Measurements from ENCODE around the gene STAT6. TPM values are rescaled to one million over a fixed set of nuclear protein-coding genes. Genes with fewer than 3 reads are reported as not detected.

STAT6 gene
- total RNA-seq, 1 experiment from 2014 or later = 44.4 TPM

GRCh38 chr12:57098546-57098945 lies 12.6 kb downstream of the STAT6 start:
- Histone ChIP-seq H4K5ac (ENCODE audit: insufficient read length, low read depth, low read length) (no peak overlapping the region), H2BK12ac (ENCODE audit: insufficient read length, low read depth, low read length) (no peak overlapping the region), H3T11ph (ENCODE audit: low read length) (no peak overlapping the region), H2AFZ (ENCODE audit: low read length) (no peak overlapping the region), H2BK120ac (ENCODE audit: low read depth, low read length, poor library complexity, severe bottlenecking) (no peak overlapping the region), H3K14ac (ENCODE audit: insufficient read depth, low read length) (no peak overlapping the region; the same call in 1 of the 2 replicates), H3K23me2 (ENCODE audit: insufficient read length, low read depth, low read length, poor library complexity, severe bottlenecking) (no peaks in the 10 kb centered on the region), H3K4me1 (ENCODE audit: insufficient read depth, low read length) (no peaks in the 10 kb centered on the region; the same call in 1 of the 2 replicates), H3K9me3 (ENCODE audit: control insufficient read depth, low read depth, low read length) (no peaks in the 10 kb centered on the region), H2BK5ac (ENCODE audit: insufficient read length, low read length) (no peak overlapping the region), H3K4me2 (ENCODE audit: insufficient read depth, insufficient read length, low read length) (no peak overlapping the region), H3K27me3 (ENCODE audit: insufficient read depth, low read length) (no peaks in the 10 kb centered on the region), H3K9ac (ENCODE audit: extremely low read depth, insufficient read length, low read length) (no peak overlapping the region), H4K91ac (ENCODE audit: insufficient read length, low read depth, low read length) (no peak overlapping the region), H3K4ac (ENCODE audit: low read depth, low read length) (no peak overlapping the region), H3K79me2 (ENCODE audit: insufficient read depth, low read length) (no peaks in the 10 kb centered on the region), H3K79me1 (ENCODE audit: insufficient read depth, low read depth, low read length, poor library complexity, severe bottlenecking) (no peaks in the 10 kb centered on the region), H3K18ac (ENCODE audit: insufficient read length, low read depth, low read length) (no peak overlapping the region), H2AK5ac (ENCODE audit: insufficient read length, low read length) (no peak overlapping the region), H3K27ac (ENCODE audit: insufficient read length, low read depth, low read length) (no peak overlapping the region), H3K23ac (ENCODE audit: insufficient read length, low read depth, low read length) (no peak overlapping the region), H2BK20ac (ENCODE audit: low read depth, low read length, poor library complexity, severe bottlenecking) (no peak overlapping the region), H2BK15ac (ENCODE audit: low read depth, low read length) (no peak overlapping the region), H4K20me1 (ENCODE audit: control insufficient read depth, insufficient read depth, insufficient read length) (no peaks in the 10 kb centered on the region), H3K56ac (ENCODE audit: insufficient read length, low read depth, low read length) (no peak overlapping the region), H4K8ac (replicated peaks; ENCODE audit: insufficient read length, low read depth, low read length) (no peak overlapping the region)
- no CpG with 5 or more reads among the region's 1 CpG for WGBS (ENCODE audit: extremely low coverage, insufficient read length, low lambda C conversion rate)
- Mint-ChIP-seq H3K36me3 (ENCODE audit: insufficient read depth in 1 of 3, low read depth in 3 of 3) (peaks cover 5 to 63% (median 52%) of the 10 kb centered on the region in 3 experiments), H3K27ac (peak overlapping the region in 1 of 3 experiments; percentile 49; a peak in 3 of 7 replicates), H3K4me1 (peaks cover 23% of the 10 kb centered on the region in 2 experiments), H3K9me3 (no peaks in the 10 kb centered on the region), H3K4me3 (0 out of 5 replicates have a peak overlapping the region, but pooled peaks of 1 of the 2 experiments have one; percentile 25), H3K27me3 (ENCODE audit: low read depth) (no peaks in the 10 kb centered on the region; the same call in 1 of the 2 replicates)
- no peak for DNase-seq
- TF ChIP-seq, protein P1, sequence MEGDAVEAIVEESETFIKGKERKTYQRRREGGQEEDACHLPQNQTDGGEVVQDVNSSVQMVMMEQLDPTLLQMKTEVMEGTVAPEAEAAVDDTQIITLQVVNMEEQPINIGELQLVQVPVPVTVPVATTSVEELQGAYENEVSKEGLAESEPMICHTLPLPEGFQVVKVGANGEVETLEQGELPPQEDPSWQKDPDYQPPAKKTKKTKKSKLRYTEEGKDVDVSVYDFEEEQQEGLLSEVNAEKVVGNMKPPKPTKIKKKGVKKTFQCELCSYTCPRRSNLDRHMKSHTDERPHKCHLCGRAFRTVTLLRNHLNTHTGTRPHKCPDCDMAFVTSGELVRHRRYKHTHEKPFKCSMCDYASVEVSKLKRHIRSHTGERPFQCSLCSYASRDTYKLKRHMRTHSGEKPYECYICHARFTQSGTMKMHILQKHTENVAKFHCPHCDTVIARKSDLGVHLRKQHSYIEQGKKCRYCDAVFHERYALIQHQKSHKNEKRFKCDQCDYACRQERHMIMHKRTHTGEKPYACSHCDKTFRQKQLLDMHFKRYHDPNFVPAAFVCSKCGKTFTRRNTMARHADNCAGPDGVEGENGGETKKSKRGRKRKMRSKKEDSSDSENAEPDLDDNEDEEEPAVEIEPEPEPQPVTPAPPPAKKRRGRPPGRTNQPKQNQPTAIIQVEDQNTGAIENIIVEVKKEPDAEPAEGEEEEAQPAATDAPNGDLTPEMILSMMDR (conservative IDR thresholded peaks at IDR 0.05) = no peak
